ENCODE data around the gene NOTCH1. TPM values are rescaled to one million over a fixed set of nuclear protein-coding genes. Genes with fewer than 3 reads are reported as not detected.

The NOTCH1 gene
- total and polyA plus RNA-seq, 8 donors, result 1.4 to 338 (median 19.1) TPM

GRCh38 chr9:136587145-136587943 is 41.5 kb upstream of the NOTCH1 start:
- Histone ChIP-seq H3K9me3 (no peaks in the 10 kb centered on the region), H3K4me3 (no peak overlapping the region), H3K4me1 (peaks cover 16 to 55% (median 45%) of the 10 kb centered on the region in 4 donors), H3K27ac (no peak overlapping the region), H3K36me3 (no peaks in the 10 kb centered on the region), H3K27me3 (peaks cover 0 to 13% (median 13%) of the 10 kb centered on the region in 3 donors)
- peak; percentile 31 to 94 for DNase-seq
- WGBS, 5 donors, result 21 to 39% (median 34%) methylated on average over 14 to 33 of the region's 33 CpGs
- intact Hi-C loops (cut with DNase I; ENCODE audit: low total_unique reads), result no loop called here
- no peak for TF ChIP-seq POLR2A (IDR thresholded peaks at IDR 0.05)
- TF ChIP-seq EP300 (IDR thresholded peaks at IDR 0.05), result no peak
- no peak for TF ChIP-seq POLR2AphosphoS5 (IDR thresholded peaks at IDR 0.05)
- no peak for TF ChIP-seq CTCF (IDR thresholded peaks at IDR 0.05)

- Histone ChIP-seq H3K4me3 (no peak overlapping the region), H3K9me3 (no peaks in the 10 kb centered on the region), H3K36me3 (no peaks in the 10 kb centered on the region), H3K27ac (no peak overlapping the region), H3K4me1 (peaks cover 16 to 55% (median 45%) of the 10 kb centered on the region in 4 donors), H3K27me3 (peaks cover 0 to 13% (median 13%) of the 10 kb centered on the region in 3 donors)
- WGBS, 5 donors, result 77 to 84% (median 83%) methylated on average over 16 to 21 of the region's 21 CpGs
- intact Hi-C loops (cut with DNase I; ENCODE audit: low total_unique reads), result no loop called here
- DNase-seq, result no peak
- TF ChIP-seq CTCF (IDR thresholded peaks at IDR 0.05) (no peak), POLR2AphosphoS5 (IDR thresholded peaks at IDR 0.05) (no peak), EP300 (IDR thresholded peaks at IDR 0.05) (no peak), POLR2A (IDR thresholded peaks at IDR 0.05) (no peak)
Measured at GRCh38 chr9:136586391-136586953, 40.6 kb upstream of the NOTCH1 start.

- H3K9me3 ChIP-seq, result no peaks in the 10 kb centered on the region
- WGBS, 5 donors, result 87 to 96% (median 92%) methylated on average over 10 to 16 of the region's 16 CpGs
- H3K27me3 ChIP-seq, result peaks cover 0 to 13% (median 13%) of the 10 kb centered on the region in 3 donors
- H3K4me1 ChIP-seq, result peaks cover 16 to 47% (median 41%) of the 10 kb centered on the region in 4 donors
- no peak for TF ChIP-seq POLR2A (IDR thresholded peaks at IDR 0.05)
- TF ChIP-seq POLR2AphosphoS5 (IDR thresholded peaks at IDR 0.05), result no peak
- no peak for TF ChIP-seq EP300 (IDR thresholded peaks at IDR 0.05)
- TF ChIP-seq CTCF (IDR thresholded peaks at IDR 0.05), result no peak
- DNase-seq, result no peak
- H3K4me3 ChIP-seq, result no peak overlapping the region
- H3K36me3 ChIP-seq, result no peaks in the 10 kb centered on the region
- intact Hi-C loops (cut with DNase I; ENCODE audit: low total_unique reads), result no loop called here
- H3K27ac ChIP-seq, result no peak overlapping the region
Measured at GRCh38 chr9:136585531-136586120, 39.8 kb upstream of the NOTCH1 start.

GRCh38 chr9:136584934-136585333 is 39.1 kb upstream of the NOTCH1 start:
- no peak for TF ChIP-seq CTCF (IDR thresholded peaks at IDR 0.05)
- peaks cover 16 to 43% (median 37%) of the 10 kb centered on the region in 4 donors for H3K4me1 ChIP-seq
- peaks cover 0 to 13% (median 13%) of the 10 kb centered on the region in 3 donors for H3K27me3 ChIP-seq
- DNase-seq, result peak in 1 of 2 donors; percentile 35
- no peak overlapping the region for H3K27ac ChIP-seq
- intact Hi-C loops (cut with DNase I; ENCODE audit: low total_unique reads), result no loop called here
- 40 to 60% (median 41%) methylated on average over 1 to 10 of the region's 10 CpGs for whole genome bisulfite sequencing, 5 donors
- H3K4me3 ChIP-seq, result no peak overlapping the region
- no peaks in the 10 kb centered on the region for H3K9me3 ChIP-seq
- H3K36me3 ChIP-seq, result no peaks in the 10 kb centered on the region
